Left lobe of liver (tissue), 2 donors: ENCODE results near the gene STK17B. TPM values are rescaled to one million over a fixed set of nuclear protein-coding genes. Genes with fewer than 3 reads are reported as not detected.

Experiments
- ATAC-seq: fragments of 200-7000 bp; cut with Tn5 transposase; one replicate; pipeline ENCODE4 v1.9.1; 2020; ENCODE audit warnings: mild to moderate bottlenecking, moderate library complexity
- DNase-seq: peaks from one replicate; pipeline ENCODE4 v3.0.0-alpha.2; 2020; ENCODE audit warnings: low spot score
- total RNA-seq: library from RNA; stranded (reverse); gene quantifications from one replicate; pipeline ENCODE4 v1.2.1, GENCODE V29; 2021
- donor health status: DM: no; HTN: no; CAD: no; lungs with moderate emphysema.
- donor health status: DM: no; HTN: yes; CAD: no.

Gene STK17B
- total RNA-seq, 1 donor from 2014 or later = 1.5 TPM

DNA sequence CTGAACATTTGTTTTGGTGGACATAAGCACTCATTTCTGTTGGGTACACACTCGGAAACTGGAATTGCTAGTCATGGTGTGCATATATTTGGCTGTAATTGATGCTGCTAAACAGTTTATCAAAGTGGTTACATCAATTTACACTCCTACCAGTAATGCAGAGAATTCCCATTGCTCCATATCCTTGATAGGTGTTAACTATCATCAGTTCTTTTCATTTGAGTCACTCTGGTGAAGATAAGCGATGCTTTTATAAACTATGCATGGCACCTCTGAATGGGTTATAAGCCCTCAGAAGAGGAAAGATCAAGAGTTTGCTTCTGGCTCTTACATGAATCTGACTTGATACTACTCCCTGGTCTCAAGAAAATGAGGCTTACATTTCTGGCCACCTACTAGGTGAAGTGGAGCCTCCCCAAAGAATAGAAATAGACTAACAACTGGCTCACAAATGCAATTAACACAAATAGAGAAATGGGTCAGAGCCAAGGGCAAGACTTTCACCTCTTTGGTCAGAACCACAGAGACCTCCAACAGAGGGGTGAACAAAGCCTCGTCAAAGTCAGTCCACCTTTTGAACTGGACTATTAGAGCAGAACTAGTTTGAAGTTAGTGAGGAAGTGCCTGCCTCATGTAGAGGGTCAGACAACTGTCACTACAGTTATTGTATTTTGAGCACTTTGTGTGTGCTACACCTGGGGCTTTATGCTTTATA lies 15.0 kb upstream of the STK17B start:
- ATAC-seq = no peak

DNA sequence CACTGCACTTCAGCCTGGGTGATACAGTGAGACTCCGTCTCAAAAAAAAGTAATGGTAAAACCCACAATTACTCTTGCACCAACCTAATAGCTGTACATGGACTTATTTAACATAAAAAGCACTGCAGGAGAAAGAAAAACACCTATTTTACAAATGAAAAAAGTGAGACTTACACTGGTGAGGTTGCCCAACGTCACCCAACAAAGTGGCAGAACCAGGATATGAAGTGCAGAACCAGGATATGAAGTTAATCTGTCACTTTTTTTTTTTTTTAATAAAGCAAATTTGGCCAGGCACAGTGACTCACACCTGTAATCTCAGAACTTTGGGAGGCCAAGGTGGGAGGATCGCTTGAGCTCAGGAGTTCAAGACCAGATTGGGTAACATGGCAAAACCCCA lies 13.5 kb upstream of the STK17B start:
- DNase-seq (no peak), ATAC-seq (no peak)

More for the DNA sequence above, 15.0 kb upstream of the STK17B start:
- DNase-seq = no peak

DNA sequence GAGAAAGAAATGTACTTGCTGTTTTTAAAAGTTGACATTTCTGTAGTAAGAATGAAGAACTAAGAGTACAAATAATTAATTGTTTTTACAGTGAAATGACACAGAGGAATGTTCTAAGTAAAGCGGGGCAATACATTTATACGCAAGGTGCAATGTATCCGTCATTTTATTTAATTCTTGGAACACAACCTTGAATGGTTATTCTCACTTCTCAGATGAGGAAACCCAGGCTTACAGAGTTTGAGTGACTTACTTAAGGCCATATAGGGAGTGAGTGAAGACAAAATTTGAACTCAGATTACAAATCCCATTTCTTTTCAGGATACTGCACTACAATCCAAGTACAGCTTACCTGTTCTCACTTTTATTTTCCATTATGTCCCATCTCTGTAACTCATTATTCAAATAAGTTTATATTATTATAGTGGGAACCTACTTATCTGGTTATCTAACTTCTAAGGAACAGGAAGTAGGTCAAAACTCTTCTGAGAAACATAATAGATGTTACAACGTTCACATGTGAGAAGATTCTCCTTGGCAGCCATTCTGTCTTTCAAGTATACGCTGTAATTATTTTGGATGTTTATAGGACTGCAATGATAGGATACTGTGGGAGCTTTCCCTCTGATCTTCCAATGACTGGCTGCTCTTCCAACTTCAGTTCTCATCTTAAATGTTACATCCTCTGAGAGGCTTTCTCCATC lies 12.3 kb upstream of the STK17B start:
- no peak for ATAC-seq
- no peak for DNase-seq

DNA sequence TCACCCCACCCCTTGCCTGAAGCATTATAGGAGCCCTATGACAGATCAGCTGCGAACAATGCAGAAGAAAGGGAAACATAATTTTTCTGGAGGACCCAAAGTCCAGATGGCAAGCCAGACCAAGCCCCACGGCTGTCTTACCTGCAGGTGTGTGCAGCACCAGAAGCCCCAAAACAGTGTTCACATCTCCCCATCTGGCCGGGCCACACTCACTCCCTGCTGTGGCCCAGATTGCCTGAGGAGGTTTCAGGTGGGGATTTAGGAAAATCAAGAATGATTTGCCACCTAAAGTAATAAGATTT lies 11.7 kb upstream of the STK17B start:
- DNase-seq (no peak), ATAC-seq (no peak)

DNA sequence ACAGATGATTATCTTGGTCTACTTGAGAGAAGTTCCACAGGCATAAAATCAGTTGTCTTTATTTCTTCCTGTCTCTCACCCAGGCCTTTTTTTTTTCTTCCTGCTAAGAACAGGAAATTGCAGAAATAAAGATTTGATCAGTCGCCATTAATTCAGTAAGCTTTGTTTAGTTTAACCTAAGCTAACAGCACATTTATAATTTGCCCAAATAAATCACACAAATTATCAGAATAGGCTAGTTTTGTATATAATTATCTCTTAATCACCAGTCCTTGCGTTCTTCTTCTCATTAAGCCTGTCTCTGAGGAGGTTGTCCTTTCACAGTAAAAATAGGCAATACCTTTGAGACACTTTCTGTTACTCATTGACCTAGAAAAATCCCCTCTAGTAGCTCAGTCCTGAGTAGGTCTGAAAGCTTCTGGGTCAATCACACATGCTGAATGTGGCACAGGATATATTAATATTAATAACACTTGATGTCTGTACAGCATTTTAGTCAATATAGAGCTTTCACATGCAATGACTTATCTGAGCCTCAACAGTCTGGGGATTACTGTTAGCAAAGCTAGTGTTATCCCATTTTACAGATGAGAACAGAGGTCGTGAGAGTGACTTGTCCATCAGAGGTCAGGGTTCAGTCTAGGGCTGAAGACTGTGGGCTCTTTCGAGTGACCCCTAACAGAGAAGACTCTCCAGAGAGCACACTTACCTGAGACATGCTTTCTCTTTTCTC lies 11.2 kb upstream of the STK17B start:
- no peak for DNase-seq
- ATAC-seq = no peak

DNA sequence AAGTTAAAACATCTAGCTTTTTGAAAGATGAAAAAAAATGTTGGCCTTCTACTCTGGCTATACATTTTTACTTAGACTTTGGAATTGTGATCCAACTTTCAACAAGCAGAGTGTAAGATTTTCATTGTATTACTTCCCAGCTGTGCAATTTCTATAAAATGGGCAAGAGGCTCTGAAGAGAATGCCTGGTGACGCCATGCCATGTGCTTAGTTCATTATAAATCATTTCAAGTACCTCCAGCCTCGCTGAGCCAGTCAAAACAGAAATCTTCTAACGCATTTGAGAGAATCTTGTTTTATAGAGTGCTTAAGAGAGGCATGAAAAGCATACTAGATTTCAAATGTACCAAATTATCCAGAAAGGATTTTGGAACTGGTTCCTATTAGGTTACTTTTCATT lies 10.1 kb upstream of the STK17B start:
- ATAC-seq = no peak
- no peak for DNase-seq

DNA sequence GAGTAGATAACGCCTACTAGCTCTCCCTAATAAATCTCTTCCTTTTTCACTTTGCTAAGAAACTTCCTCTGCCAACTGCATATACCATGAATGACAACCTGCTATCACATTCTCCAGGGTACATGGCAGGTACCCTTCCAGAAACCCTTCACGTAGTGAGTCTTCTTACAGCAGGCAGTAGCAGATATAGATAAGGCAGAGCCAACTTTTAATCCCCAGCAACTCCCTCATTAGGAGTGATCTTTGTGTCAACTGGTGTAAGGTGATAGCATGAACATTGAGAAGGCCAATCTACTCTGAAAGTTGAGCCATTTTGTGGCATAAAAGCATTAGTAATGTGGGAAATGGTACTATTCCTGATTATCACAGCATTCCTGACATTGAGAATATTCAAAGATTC lies 5.7 kb upstream of the STK17B start:
- ATAC-seq = no peak
- DNase-seq = no peak

DNA sequence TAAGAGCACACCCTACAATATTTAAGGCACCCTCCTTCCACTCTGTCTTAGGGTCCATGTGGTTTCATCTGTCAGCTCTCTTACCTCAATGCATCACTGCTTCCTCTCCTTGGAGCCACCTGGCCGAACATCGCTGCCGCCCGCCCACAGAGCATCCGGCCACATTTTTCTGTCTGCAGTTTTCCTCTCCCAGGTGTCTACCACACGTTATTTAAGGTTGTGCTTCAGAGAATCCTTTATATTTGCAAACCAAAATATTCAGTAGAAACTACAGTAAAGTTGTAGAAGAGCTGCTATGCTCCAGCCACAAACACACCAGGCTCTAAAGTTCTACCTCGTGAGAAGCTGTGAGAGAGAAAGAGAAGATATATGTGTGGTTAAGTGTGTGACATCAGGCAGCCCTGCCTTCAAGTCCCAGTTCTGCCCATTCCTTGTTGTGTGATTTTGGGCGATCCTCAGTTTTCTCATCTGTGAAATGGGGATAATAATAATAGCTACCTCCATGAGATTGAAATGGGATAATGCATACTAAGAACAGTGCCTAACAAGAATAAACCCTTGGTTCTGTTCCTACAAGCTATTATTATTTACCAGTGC lies 4.9 kb upstream of the STK17B start:
- DNase-seq = no peak
- ATAC-seq = no peak

DNA sequence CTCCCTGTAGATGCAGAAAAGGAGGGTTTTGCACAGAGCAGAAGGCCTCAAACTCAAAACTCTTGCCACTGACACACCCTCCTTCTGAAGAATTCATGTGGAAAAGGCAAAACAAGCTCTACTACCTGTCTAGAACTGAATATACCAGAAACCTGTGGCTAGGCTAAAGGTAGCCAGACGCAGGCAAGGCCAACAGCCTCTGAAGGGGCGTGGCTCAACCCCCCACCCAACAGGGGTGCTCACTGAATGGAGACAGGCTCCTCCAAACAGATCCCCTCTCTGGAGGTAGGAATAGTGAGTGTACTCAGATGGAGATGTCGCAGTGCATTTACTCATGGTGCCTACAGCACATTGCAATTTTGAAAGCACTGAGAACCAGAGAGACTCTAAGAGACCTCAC lies 3.0 kb upstream of the STK17B start:
- ATAC-seq (no peak), DNase-seq (no peak)

DNA sequence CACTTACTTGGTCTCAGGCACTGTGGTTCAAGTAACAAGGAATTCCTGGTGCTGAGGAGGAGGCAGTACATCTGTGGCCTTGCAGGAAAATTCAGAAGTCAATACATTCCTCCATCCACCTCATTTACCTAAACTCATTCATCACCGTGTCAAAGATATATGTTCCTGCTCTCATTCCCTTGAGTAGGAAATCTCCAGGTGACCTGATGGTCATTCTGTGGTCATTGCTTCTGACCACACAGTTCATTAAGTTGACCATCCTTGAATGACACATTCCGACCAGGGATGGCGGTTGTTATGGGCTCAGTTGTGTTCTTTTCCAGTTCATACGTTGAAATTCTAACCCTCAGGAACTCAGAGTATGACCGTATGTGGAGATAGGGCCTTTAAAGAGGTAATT lies 2.1 kb upstream of the STK17B start:
- DNase-seq (no peak), ATAC-seq (no peak)

DNA sequence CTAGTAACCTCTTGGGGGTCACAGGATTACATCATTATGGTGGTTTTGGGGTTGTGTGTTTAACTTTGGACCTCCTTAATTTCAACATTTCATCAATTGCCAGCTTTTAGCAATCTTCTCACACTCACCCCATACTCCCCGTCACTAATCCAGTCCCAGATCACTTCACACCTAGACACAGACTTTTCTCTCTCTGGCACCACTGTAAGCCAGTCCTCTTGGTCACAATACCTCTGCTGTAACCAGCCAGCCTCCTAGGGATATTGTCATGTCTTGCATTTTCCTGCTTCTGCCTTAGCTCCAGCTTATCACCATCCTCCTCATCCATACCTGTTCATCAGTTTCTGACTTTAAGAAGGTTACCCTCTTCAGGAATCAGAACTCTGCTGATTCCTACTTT lies 1.6 kb upstream of the STK17B start:
- DNase-seq (no peak), ATAC-seq (no peak)

DNA sequence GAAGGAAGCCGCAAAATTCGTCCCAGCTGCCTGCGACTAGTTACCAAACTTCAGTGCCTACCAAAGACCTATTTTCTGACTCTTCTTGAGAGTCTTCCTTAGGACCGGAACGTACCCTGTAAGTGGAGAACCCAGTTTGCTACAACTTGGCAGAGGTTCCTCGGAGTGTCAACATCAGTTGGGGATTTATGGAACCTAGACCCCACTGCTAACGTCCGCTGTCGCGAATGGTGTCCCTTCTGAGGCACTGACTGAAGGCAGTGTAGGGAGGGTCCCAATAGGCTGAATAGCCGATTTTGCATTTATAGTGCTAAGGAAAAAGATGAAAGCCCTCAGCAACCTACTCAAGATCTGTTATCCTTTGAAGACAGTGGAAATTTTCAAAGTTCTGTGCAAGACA lies 568 bp upstream of the STK17B start:
- DNase-seq = no peak
- no peak for ATAC-seq

DNA sequence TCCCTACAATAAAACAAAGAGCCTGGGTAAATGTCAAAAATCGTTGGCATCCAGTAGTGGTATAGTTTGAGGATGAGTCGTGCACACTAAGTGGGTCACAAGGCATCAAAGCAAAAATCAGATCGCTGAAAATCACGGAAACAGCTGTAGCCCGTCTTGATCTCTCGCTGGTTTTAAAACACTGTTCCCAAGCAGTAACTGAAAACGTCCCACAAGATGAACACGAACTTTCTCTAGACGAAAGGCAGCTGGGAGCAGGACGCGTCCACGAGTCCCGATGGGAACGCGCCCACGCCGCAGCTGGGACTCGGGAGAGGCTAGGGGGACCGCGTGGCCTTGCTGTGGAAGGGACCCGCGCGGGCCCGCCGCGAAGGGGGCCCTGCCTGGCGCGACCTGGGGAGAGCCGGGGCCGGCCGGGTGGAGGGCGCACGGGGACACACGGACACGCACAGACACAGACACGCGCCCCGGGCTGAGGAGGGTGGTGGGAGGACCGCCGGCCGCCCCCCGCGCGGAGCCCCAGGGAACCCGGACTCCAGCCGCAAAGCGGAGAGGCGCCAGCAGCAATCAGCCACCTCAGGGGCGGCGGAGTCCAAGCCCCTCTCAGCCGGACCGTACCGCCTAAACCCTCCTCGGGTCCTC lies 651 bp downstream of the STK17B start:
- ATAC-seq = peak; percentile 42
- DNase-seq = no peak

DNA sequence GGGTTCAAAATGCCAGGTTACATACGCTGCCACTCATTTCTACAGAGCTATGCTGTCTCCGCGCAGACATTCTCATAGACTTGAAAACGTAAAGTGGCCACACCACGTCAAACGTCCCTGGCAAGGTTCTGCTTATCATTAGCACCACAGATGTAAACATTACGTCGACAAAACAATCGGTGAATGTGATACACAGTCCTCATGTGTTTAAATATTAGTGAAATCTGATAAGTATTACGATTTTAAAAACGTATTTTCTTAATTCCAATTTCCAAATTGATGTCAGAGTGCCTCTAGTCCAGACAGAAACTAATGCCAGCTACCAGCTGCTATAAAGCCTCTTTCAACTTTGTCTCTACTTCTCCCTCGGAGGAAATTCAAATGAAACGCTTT lies 1.2 kb downstream of the STK17B start:
- ATAC-seq (no peak), DNase-seq (no peak)

DNA sequence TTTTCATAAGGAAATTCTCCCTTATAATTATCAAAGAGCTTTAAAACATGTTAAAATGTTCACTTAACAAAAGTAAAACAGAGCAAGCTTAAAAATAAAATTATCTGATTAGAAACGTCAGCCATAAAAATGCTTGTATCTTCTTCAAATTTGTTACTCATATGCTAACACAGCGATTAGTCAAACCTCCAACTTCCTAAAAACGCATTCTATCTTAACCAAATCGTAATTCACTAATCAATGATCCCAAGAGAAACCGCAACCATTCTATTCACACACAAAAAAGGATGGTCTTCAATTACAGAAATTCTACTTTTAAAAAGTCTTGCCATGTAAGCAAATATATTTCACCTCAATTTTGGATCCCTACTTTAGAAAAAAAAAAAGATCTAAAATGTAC lies 1.9 kb downstream of the STK17B start:
- ATAC-seq (no peak), DNase-seq (no peak)

DNA sequence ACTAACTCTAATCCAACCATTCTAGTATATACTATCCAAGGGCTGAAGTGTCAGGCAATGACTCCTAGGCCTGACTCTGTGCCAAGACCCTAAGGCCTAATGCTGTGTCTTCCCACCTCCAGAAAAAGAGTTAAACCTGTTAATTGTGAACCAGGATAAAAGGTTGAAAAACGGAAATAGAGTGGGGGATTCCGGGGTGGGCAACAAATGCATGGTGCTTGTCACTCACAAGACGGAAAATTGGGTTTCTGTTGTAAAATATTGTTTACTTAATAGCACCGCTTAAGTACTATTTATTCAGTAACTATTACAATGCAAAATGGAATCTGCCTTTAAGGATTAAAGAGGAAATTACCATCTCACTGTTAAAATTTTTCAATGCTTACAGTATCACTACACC lies 3.2 kb downstream of the STK17B start:
- ATAC-seq (no peak), DNase-seq (no peak)

DNA sequence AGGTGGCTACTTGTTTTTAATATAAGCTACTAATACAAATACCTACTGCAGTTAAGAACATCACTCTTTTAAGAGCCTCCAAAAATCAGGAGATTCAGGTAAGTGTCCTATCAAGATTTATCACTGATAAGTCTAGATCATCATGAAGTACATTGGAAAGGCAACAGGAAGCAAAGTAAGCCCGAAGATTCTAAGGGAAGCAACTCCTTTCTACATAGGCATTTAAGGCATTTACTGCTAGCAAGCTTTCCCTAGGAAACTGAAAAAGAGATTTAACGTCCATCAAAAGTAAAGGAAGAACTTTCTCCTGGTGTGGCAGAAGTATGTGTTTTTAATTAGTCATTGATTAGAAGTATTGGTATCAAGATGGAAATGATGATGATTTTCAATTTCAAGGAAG lies 3.7 kb downstream of the STK17B start:
- no peak for ATAC-seq
- no peak for DNase-seq

DNA sequence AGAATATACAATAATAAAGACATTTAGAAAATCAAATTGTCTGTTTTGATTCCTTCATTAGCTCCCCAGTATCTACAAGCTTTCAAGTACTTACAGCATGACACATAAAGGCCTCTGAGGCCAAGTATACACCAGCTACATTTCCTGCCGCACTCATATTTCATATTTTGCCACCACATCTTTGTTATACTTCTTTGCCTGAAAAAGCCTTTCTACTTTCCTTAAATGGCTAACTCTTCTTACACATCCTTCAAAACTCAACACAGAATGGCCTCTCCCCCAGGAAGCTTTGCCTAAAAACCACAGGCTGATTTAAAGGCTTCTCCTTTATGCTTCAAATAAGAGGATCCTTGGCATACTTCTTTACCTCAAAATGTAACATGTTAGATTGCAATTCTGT lies 4.5 kb downstream of the STK17B start:
- no peak for DNase-seq
- ATAC-seq = no peak

DNA sequence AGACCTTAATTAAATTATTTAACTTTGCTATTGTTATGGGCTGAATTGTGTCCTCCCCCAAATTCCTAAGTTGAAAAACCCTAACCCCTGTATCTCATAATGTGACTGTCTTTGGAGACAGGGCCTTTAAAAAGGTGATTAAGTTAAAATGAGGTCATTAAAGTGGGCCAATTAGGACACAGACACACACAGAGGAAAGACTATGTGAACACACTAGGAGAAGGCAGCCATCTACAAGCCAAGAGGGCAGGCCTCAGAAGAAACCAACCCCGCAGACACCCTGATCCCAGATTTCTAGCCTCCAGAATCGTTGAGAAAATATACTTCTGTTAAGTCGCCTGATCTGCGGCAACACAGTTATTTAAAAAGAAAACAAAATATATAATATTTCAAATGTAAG lies 6.4 kb downstream of the STK17B start:
- ATAC-seq (no peak), DNase-seq (no peak)

DNA sequence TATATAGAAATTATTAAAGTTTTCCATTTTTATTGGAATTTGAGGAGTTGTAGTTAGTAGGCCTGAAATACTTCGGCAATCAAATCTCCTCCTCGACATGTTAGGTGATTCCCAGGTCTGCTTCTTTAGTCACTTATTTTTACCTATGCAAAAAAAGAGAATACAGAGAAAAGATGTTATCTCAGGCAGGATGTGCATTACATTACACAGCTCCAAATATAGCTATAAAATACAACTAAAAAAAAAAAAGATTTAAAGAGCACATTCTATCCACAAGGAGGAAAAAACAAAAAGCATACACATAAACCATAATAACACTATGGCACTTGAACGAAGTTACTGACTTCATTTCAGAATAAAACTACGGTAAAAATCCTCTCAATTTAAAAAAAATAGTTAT lies 8.1 kb downstream of the STK17B start:
- DNase-seq = no peak
- ATAC-seq = no peak

DNA sequence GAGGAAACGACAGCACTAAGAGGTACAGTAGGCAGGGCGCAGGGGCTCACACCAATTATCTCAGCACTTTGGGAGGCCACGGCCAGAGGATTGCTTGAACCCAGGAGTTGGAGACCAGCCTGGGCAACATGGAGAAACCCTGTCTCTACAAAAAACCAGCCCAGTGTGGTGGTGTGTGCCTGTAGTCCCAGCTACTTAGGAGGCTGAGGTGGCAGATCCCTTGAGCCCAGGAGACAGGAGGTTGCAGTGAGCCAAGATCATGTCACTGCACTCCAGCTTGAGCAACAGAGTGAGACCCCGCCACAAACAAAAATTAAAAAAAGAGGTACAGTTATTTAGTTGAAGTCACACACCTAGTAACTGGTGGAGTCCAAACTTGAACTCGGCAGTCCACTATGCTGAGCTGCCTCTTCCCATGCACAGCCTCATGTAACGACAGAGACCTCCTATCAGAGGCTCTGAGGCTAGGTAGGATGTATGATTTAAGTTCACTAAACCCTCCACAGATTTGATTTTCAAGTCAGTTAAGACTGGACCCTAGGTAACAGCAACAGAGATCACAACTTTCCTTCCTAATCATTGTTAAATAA lies 8.7 kb downstream of the STK17B start:
- ATAC-seq (no peak), DNase-seq (no peak)
